ENCODE data around the gene ERCC6L2.

The ERCC6L2 gene

GRCh38 chr9:95910770-95911340, 35.4 kb downstream of the ERCC6L2 start:
- H3K4me3 ChIP-seq (ENCODE audit: low read depth, low read length): no peak overlapping the region
- no peak for TF ChIP-seq CTCF (IDR thresholded peaks at IDR 0.05; ENCODE audit: low read depth, low read length, missing control alignments)
- DNase-seq (ENCODE audit: low read depth): no peak

- no peak overlapping the region for H3K4me3 ChIP-seq (ENCODE audit: low read depth, low read length)
- no peak for TF ChIP-seq CTCF (IDR thresholded peaks at IDR 0.05; ENCODE audit: low read depth, low read length, missing control alignments)
- DNase-seq (ENCODE audit: low read depth): no peak
These were observed 37.3 kb downstream of the ERCC6L2 start for GRCh38 chr9:95912773-95913172.

- no peak for DNase-seq (ENCODE audit: low read depth)
- no peak for TF ChIP-seq CTCF (IDR thresholded peaks at IDR 0.05; ENCODE audit: low read depth, low read length, missing control alignments)
- H3K4me3 ChIP-seq (ENCODE audit: low read depth, low read length): no peak overlapping the region
These were observed 44.5 kb downstream of the ERCC6L2 start for GRCh38 chr9:95920017-95920416.

GRCh38 chr9:95923794-95924193, 48.3 kb downstream of the ERCC6L2 start:
- DNase-seq (ENCODE audit: low read depth): no peak
- no peak overlapping the region for H3K4me3 ChIP-seq (ENCODE audit: low read depth, low read length)
- TF ChIP-seq CTCF (IDR thresholded peaks at IDR 0.05; ENCODE audit: low read depth, low read length, missing control alignments): no peak

- no peak for DNase-seq (ENCODE audit: low read depth)
- no peak for TF ChIP-seq CTCF (IDR thresholded peaks at IDR 0.05; ENCODE audit: low read depth, low read length, missing control alignments)
These were observed 49.5 kb downstream of the ERCC6L2 start for GRCh38 chr9:95924987-95925386.

GRCh38 chr9:95927271-95928004, 51.9 kb downstream of the ERCC6L2 start:
- H3K4me3 ChIP-seq (ENCODE audit: low read depth, low read length): no peak overlapping the region
- no peak for DNase-seq (ENCODE audit: low read depth)
- no peak for TF ChIP-seq CTCF (IDR thresholded peaks at IDR 0.05; ENCODE audit: low read depth, low read length, missing control alignments)

More at GRCh38 chr9:95924987-95925386, 49.5 kb downstream of the ERCC6L2 start:
- H3K4me3 ChIP-seq (ENCODE audit: low read depth, low read length): no peak overlapping the region

- no peak for DNase-seq (ENCODE audit: low read depth)
- H3K4me3 ChIP-seq (ENCODE audit: low read depth, low read length): no peak overlapping the region
- TF ChIP-seq CTCF (IDR thresholded peaks at IDR 0.05; ENCODE audit: low read depth, low read length, missing control alignments): no peak
These were observed 54.8 kb downstream of the ERCC6L2 start for GRCh38 chr9:95930277-95930676.
